OCI-LY7 (cell line): ENCODE results near the gene WNK2. TPM values are rescaled to one million over a fixed set of nuclear protein-coding genes. Genes with fewer than 3 reads are reported as not detected.

Experiments used
- BruUV-seq: library from RNA; stranded (reverse); fragments of 400-500 nt; replicated peaks from 2 replicates; lab custom pipeline; 2021; lab: Mats Ljungman, UMichigan
- CTCF ChIA-PET: fragments of 300-600 bp; sonication (Branson Sonifier 250); formaldehyde crosslinking; loops from one replicate; lab custom pipeline; 2022; ENCODE audit warnings: antibody characterized with exemption; ENCODE audit not compliant: unreplicated experiment; lab: Charles Lee
- POLR2A ChIA-PET: fragments of 300-600 bp; sonication (Branson Sonifier 250); formaldehyde crosslinking; loops from one replicate; lab custom pipeline; 2022; ENCODE audit warnings: antibody characterized with exemption; lab: Charles Lee
- DNase-seq: peaks from one replicate; pipeline ENCODE4 v3.0.0-alpha.2; 2015; ENCODE audit warnings: low spot score
- H2AFZ ChIP-seq: fragments of 200-600 bp; sonication (generic), shearing (Covaris generic); 2 replicates; pipeline ENCODE4 v1.6.1; 2014; ENCODE audit warnings: mild to moderate bottlenecking, antibody characterized with exemption, low read length, moderate library complexity
- H3K27ac ChIP-seq: fragments of 200-600 bp; sonication (generic); 2 replicates; pipeline ENCODE4 v1.5.1; 2014; ENCODE audit warnings: mixed run types, low read depth, mild to moderate bottlenecking, moderate library complexity, low read length, inconsistent platforms; ENCODE audit not compliant: poor library complexity, severe bottlenecking
- H3K36me3 ChIP-seq: fragments of 200-600 bp; sonication (generic); 2 replicates; pipeline ENCODE4 v1.6.1; 2014; ENCODE audit warnings: mild to moderate bottlenecking, antibody characterized with exemption, low read length, moderate library complexity, mixed read lengths; ENCODE audit not compliant: insufficient read depth
- H3K4me1 ChIP-seq: fragments of 200-600 bp; sonication (generic); 2 replicates; pipeline ENCODE4 v1.5.1; 2014; ENCODE audit warnings: mild to moderate bottlenecking, low read length; ENCODE audit not compliant: insufficient read depth, poor library complexity, severe bottlenecking
- H3K4me2 ChIP-seq: fragments of 200-600 bp; sonication (generic); 2 replicates; pipeline ENCODE4 v1.6.1; 2014; ENCODE audit warnings: mild to moderate bottlenecking, low read length
- H3K4me3 ChIP-seq: fragments of 200-600 bp; sonication (generic); 2 replicates; pipeline ENCODE4 v1.5.1; 2014; ENCODE audit warnings: mild to moderate bottlenecking, low read depth, low read length; ENCODE audit not compliant: poor library complexity, severe bottlenecking
- H3K79me2 ChIP-seq: fragments of 200-600 bp; sonication (generic); 2 replicates; pipeline ENCODE4 v1.6.1; 2016; ENCODE audit warnings: low read depth, mild to moderate bottlenecking, low read length, moderate library complexity, mixed read lengths; ENCODE audit not compliant: insufficient read depth
- H3K9me2 ChIP-seq: fragments of 200-600 bp; sonication (generic); 2 replicates; pipeline ENCODE4 v1.6.1; 2016; ENCODE audit warnings: mild to moderate bottlenecking, low read length, mixed read lengths; ENCODE audit not compliant: insufficient read depth
- H3K9me3 ChIP-seq: fragments of 200-600 bp; sonication (generic); 2 replicates; pipeline ENCODE4 v1.6.1; 2014; ENCODE audit warnings: mild to moderate bottlenecking, mixed run types, low read length, mixed read lengths
- H4K20me1 ChIP-seq: fragments of 200-600 bp; sonication (generic); 2 replicates; pipeline ENCODE4 v1.6.1; 2014; ENCODE audit warnings: mild to moderate bottlenecking, antibody characterized with exemption, low read length, moderate library complexity, mixed read lengths; ENCODE audit not compliant: insufficient read depth
- CTCF ChIP-seq: fragments of 200-600 bp; sonication (generic); conservative IDR thresholded peaks from 2 replicates; pipeline ENCODE4 v1.5.1; 2014; ENCODE audit warnings: mild to moderate bottlenecking, antibody characterized with exemption, low read length, moderate library complexity, mixed read lengths
- EZH2phosphoT487 ChIP-seq: fragments of 200-600 bp; sonication (generic); IDR thresholded peaks from 2 replicates; pipeline ENCODE4 v1.6.1; 2018; ENCODE audit warnings: low read depth, borderline replicate concordance, mild to moderate bottlenecking, mixed run types, antibody characterized with exemption, low read length, moderate library complexity, mixed read lengths
- intact Hi-C: fragments of 100-400 bp; cut with micrococcal nuclease; formaldehyde crosslinking; loops from one replicate; pipeline ENCODE4 v1.10.0; 2022; ENCODE audit not compliant: unreplicated experiment
- total RNA-seq, 2 experiments: library from RNA; depleted of rRNA in 1 of 2; stranded (reverse); fragments of >200 nt in 1 of 2; shearing (Covaris generic) in 1 of 2; gene quantifications; 2 replicates each; pipeline ENCODE4 v1.2.3, GENCODE V29; 2014 to 2022

Gene WNK2
- total RNA-seq, 2 experiments from 2014 or later = 142 to 194 TPM

- intact Hi-C loops = loop anchor here (1.0 to 10.0 kb wide), 5 partner anchors 41 to 536 kb away; no protein-coding TSS in a partner anchor
- DNase-seq = peak; percentile 81
These were observed 77.3 kb downstream of the WNK2 start for GRCh38 chr9:93261281-93261680.

GRCh38 chr9:93261735-93262523 is 78.0 kb downstream of the WNK2 start:
- Histone ChIP-seq H3K27ac (peak overlapping the region; percentile 64), H4K20me1 (no peaks in the 10 kb centered on the region), H3K4me1 (peaks cover 61% of the 10 kb centered on the region), H3K36me3 (peaks cover 28% of the 10 kb centered on the region), H3K9me3 (no peaks in the 10 kb centered on the region), H2AFZ (no peak overlapping the region), H3K79me2 (peaks cover 28% of the 10 kb centered on the region; the same call in 1 of the 2 replicates), H3K4me3 (no peak overlapping the region), H3K9me2 (no peaks in the 10 kb centered on the region), H3K4me2 (peak overlapping the region; percentile 50)
- CTCF ChIA-PET = interaction anchor here (1.0 to 2.3 kb wide), 3 partner anchors 25 to 43 kb away, joined by 3 to 15 read pairs (median 5); no protein-coding TSS in a partner anchor
- TF ChIP-seq CTCF (no peak), EZH2phosphoT487 (no peak)
- DNase-seq = peak; percentile 36
- intact Hi-C loops = loop anchor here (1.0 to 10.0 kb wide), 5 partner anchors 40 to 537 kb away; no protein-coding TSS in a partner anchor
- POLR2A ChIA-PET = interaction anchor here (1.1 to 1.9 kb wide), 4 partner anchors 8 to 43 kb away, joined by 3 to 6 read pairs (median 4); no protein-coding TSS in a partner anchor
- no TSS peak for BruUV-seq

More at GRCh38 chr9:93261281-93261680, 77.3 kb downstream of the WNK2 start:
- no TSS peak for BruUV-seq
- Histone ChIP-seq H3K79me2 (peaks cover 22% of the 10 kb centered on the region; the same call in 1 of the 2 replicates), H3K4me1 (peaks cover 54% of the 10 kb centered on the region), H3K27ac (peak overlapping the region; percentile 64), H3K36me3 (peaks cover 26% of the 10 kb centered on the region), H3K4me3 (no peak overlapping the region), H3K9me2 (no peaks in the 10 kb centered on the region), H2AFZ (no peak overlapping the region), H3K4me2 (peak overlapping the region; percentile 50), H4K20me1 (no peaks in the 10 kb centered on the region), H3K9me3 (no peaks in the 10 kb centered on the region)
- ChIA-PET CTCF (interaction anchor here (0.7 to 2.3 kb wide), 5 partner anchors 9 to 67 kb away, joined by 3 to 15 read pairs (median 3); no protein-coding TSS in a partner anchor), POLR2A (interaction anchor here (1.0 to 1.9 kb wide), 4 partner anchors 9 to 154 kb away, joined by 3 to 6 read pairs (median 4); no protein-coding TSS in a partner anchor)
- TF ChIP-seq EZH2phosphoT487 (no peak), CTCF (peak; percentile 83)
